Endodermal cell (in vitro differentiated cells): Measurements from ENCODE around the gene BPGM. TPM values are rescaled to one million over a fixed set of nuclear protein-coding genes. Genes with fewer than 3 reads are reported as not detected.

Experiments
- DNase-seq: peaks from one replicate; pipeline ENCODE4 v3.0.0-alpha.2; 2017
- H3K27ac ChIP-seq: 2 replicates; pipeline ENCODE4 v1.5.1; 2013; ENCODE audit warnings: mild to moderate bottlenecking, low read depth, low read length, moderate library complexity
- H3K27me3 ChIP-seq: 2 replicates; pipeline ENCODE4 v1.6.1; 2013; ENCODE audit warnings: mild to moderate bottlenecking, low read length, moderate library complexity; ENCODE audit not compliant: insufficient read depth, control insufficient read depth, poor library complexity, severe bottlenecking
- H3K36me3 ChIP-seq: 2 replicates; pipeline ENCODE4 v1.7.0; 2013; ENCODE audit warnings: mild to moderate bottlenecking, low read length, moderate library complexity; ENCODE audit not compliant: control insufficient read depth, insufficient read depth
- H3K4me1 ChIP-seq: one replicate; pipeline ENCODE4 v1.7.0; 2013; ENCODE audit warnings: low read length; ENCODE audit not compliant: control insufficient read depth, insufficient read depth
- H3K4me3 ChIP-seq: 2 replicates; pipeline ENCODE4 v1.5.1; 2013; ENCODE audit warnings: mild to moderate bottlenecking, low read length, moderate library complexity
- H3K9ac ChIP-seq: 2 replicates; pipeline ENCODE4 v1.6.1; 2013; ENCODE audit warnings: mild to moderate bottlenecking, low read length, moderate library complexity; ENCODE audit not compliant: poor library complexity, severe bottlenecking; ENCODE audit errors: extremely low read depth
- H3K9me3 ChIP-seq: 2 replicates; pipeline ENCODE4 v1.6.1; 2013; ENCODE audit warnings: mild to moderate bottlenecking, low read length, moderate library complexity; ENCODE audit not compliant: control insufficient read depth
- H3K27ac Mint-ChIP-seq: 2 replicates; pipeline ENCODE4 v1.8.0; 2020; ENCODE audit warnings: mixed read lengths
- H3K27me3 Mint-ChIP-seq: 2 replicates; pipeline ENCODE4 v1.8.0; 2021; ENCODE audit warnings: mild to moderate bottlenecking, mixed read lengths; ENCODE audit not compliant: insufficient read depth
- H3K36me3 Mint-ChIP-seq: 2 replicates; pipeline ENCODE4 v1.8.0; 2020; ENCODE audit warnings: low read depth, mixed read lengths
- H3K4me1 Mint-ChIP-seq: 2 replicates; pipeline ENCODE4 v1.8.0; 2020; ENCODE audit warnings: mixed read lengths
- H3K4me3 Mint-ChIP-seq: 2 replicates; pipeline ENCODE4 v1.8.0; 2020; ENCODE audit warnings: mild to moderate bottlenecking, moderate library complexity, mixed read lengths
- H3K9me3 Mint-ChIP-seq: 2 replicates; pipeline ENCODE4 v1.8.0; 2020; ENCODE audit warnings: mild to moderate bottlenecking, mixed read lengths
- CTCF ChIP-seq: fragments of 200-600 bp; sonication (generic); conservative IDR thresholded peaks from 2 replicates; pipeline ENCODE4 v1.5.0; 2021; ENCODE audit warnings: antibody characterized with exemption, mild to moderate bottlenecking
- WGBS, 2 experiments: methylation state at CpG; one replicate each; pipeline versions ENCODE4 v1.1.5 to v1.1.7; 2013; ENCODE audit warnings: missing lambda C conversion rate in 2 of 2, mixed read lengths in 1 of 2; ENCODE audit not compliant: insufficient coverage in 1 of 2, insufficient read length in 1 of 2; 5-methylcytosine and 5-hydroxymethylcytosine counted together
- total RNA-seq, 2 donors: library from RNA; stranded (reverse); fragmentation: NEBNext Ultra II Directional in 1 of 2; extraction: Animal tissue kit (Norgen Biotek cat#: 25700) in 1 of 2; gene quantifications; 2 replicates in 1 of 2; 3 replicates in 1 of 2; pipeline ENCODE4 v1.2.1, GENCODE V29; 2021

Gene BPGM
- total RNA-seq, 2 donors from 2014 or later = 11.1 to 16.1 TPM

- no peak for TF ChIP-seq CTCF
- H3K4me1 Mint-ChIP-seq = peaks cover 10% of the 10 kb centered on the region
- no peak for DNase-seq
- WGBS, 2 experiments = 80 to 94% methylated on average over 1 to 4 of the region's 4 CpGs
- no peaks in the 10 kb centered on the region for H3K36me3 ChIP-seq
- H3K9ac ChIP-seq = no peak overlapping the region
- H3K9me3 Mint-ChIP-seq = no peaks in the 10 kb centered on the region
- H3K27me3 ChIP-seq = peaks cover 6% of the 10 kb centered on the region
- H3K9me3 ChIP-seq = no peaks in the 10 kb centered on the region
- no peak overlapping the region for H3K4me3 Mint-ChIP-seq
- no peak overlapping the region for H3K27ac ChIP-seq
- no peaks in the 10 kb centered on the region for H3K4me1 ChIP-seq
- no peak overlapping the region for H3K4me3 ChIP-seq
- H3K27me3 Mint-ChIP-seq = peaks cover 12% of the 10 kb centered on the region
- no peaks in the 10 kb centered on the region for H3K36me3 Mint-ChIP-seq
- H3K27ac Mint-ChIP-seq = no peak overlapping the region
These were observed 65.5 kb downstream of the BPGM start for GRCh38 chr7:134712196-134712595.

- WGBS, 2 experiments = 71 to 86% methylated on average over 1 to 2 of the region's 2 CpGs
- DNase-seq = no peak
- H3K27ac Mint-ChIP-seq = no peak overlapping the region
- Histone ChIP-seq H3K4me3 (no peak overlapping the region), H3K27ac (no peak overlapping the region), H3K9ac (no peak overlapping the region), H3K9me3 (no peaks in the 10 kb centered on the region), H3K4me1 (no peaks in the 10 kb centered on the region), H3K27me3 (peaks cover 6% of the 10 kb centered on the region), H3K36me3 (no peaks in the 10 kb centered on the region)
- H3K4me1 Mint-ChIP-seq = peaks cover 10% of the 10 kb centered on the region
- H3K36me3 Mint-ChIP-seq = no peaks in the 10 kb centered on the region
- H3K9me3 Mint-ChIP-seq = no peaks in the 10 kb centered on the region
- TF ChIP-seq CTCF = no peak
- H3K4me3 Mint-ChIP-seq = no peak overlapping the region
- H3K27me3 Mint-ChIP-seq = peaks cover 12% of the 10 kb centered on the region
These were observed 68.0 kb downstream of the BPGM start for GRCh38 chr7:134714470-134715205.

- Mint-ChIP-seq H3K27me3 (peaks cover 2% of the 10 kb centered on the region), H3K27ac (no peak overlapping the region), H3K4me3 (no peak overlapping the region), H3K9me3 (no peaks in the 10 kb centered on the region), H3K36me3 (no peaks in the 10 kb centered on the region), H3K4me1 (no peaks in the 10 kb centered on the region)
- no peak for DNase-seq
- H3K27me3 ChIP-seq = no peaks in the 10 kb centered on the region
- no peak overlapping the region for H3K27ac ChIP-seq
- H3K36me3 ChIP-seq = no peaks in the 10 kb centered on the region
- TF ChIP-seq CTCF = no peak
- no peak overlapping the region for H3K4me3 ChIP-seq
- no peaks in the 10 kb centered on the region for H3K4me1 ChIP-seq
- H3K9ac ChIP-seq = no peak overlapping the region
- 80 to 86% methylated on average over 1 to 2 of the region's 2 CpGs for WGBS, 2 experiments
- H3K9me3 ChIP-seq = no peaks in the 10 kb centered on the region
These were observed 71.7 kb downstream of the BPGM start for GRCh38 chr7:134718211-134718875.
